ENCODE data around the gene SRPRB. TPM values are rescaled to one million over a fixed set of nuclear protein-coding genes. Genes with fewer than 3 reads are reported as not detected.

SRPRB gene
- total RNA-seq, 2 experiments from 2014 or later = 42.7 to 66.2 TPM

GRCh38 chr3:133864616-133865015 lies 59.0 kb downstream of the SRPRB start:
- ATAC-seq (no peak), DNase-seq (no peak)
- H3K27ac Mint-ChIP-seq = no peak overlapping the region
- H3K4me1 Mint-ChIP-seq = no peaks in the 10 kb centered on the region
- H3K27me3 Mint-ChIP-seq = peaks cover 4% of the 10 kb centered on the region
- H3K9me3 Mint-ChIP-seq (ENCODE audit: low read depth) = no peaks in the 10 kb centered on the region
- H3K36me3 Mint-ChIP-seq (ENCODE audit: low read depth) = no peaks in the 10 kb centered on the region
- CTCF ChIA-PET = no interaction called here
- H3K4me3 Mint-ChIP-seq = no peak overlapping the region
- POLR2A ChIA-PET = no interaction called here
- intact Hi-C loops (cut with DNase I, micrococcal nuclease) = no loop called here

- ATAC-seq (no peak), DNase-seq (no peak)
- H3K4me1 Mint-ChIP-seq = no peaks in the 10 kb centered on the region
- ChIA-PET CTCF (interaction anchor here (1.1 kb wide), 1 partner anchor 44 kb away, joined by 3 read pairs; no protein-coding TSS in a partner anchor), POLR2A (no interaction called here)
- no peaks in the 10 kb centered on the region for H3K36me3 Mint-ChIP-seq (ENCODE audit: low read depth)
- H3K27me3 Mint-ChIP-seq = peaks cover 4% of the 10 kb centered on the region
- no peak overlapping the region for H3K27ac Mint-ChIP-seq
- intact Hi-C loops (cut with DNase I, micrococcal nuclease) = no loop called here
- no peak overlapping the region for H3K4me3 Mint-ChIP-seq
- no peaks in the 10 kb centered on the region for H3K9me3 Mint-ChIP-seq (ENCODE audit: low read depth)
Measured at GRCh38 chr3:133865136-133865855, 59.7 kb downstream of the SRPRB start.

GRCh38 chr3:133866141-133866540 lies 60.5 kb downstream of the SRPRB start:
- Mint-ChIP-seq H3K4me1 (no peaks in the 10 kb centered on the region), H3K9me3 (ENCODE audit: low read depth) (no peaks in the 10 kb centered on the region), H3K36me3 (ENCODE audit: low read depth) (no peaks in the 10 kb centered on the region), H3K27ac (no peak overlapping the region), H3K27me3 (peaks cover 4% of the 10 kb centered on the region), H3K4me3 (no peak overlapping the region)
- ATAC-seq = no peak
- ChIA-PET POLR2A (no interaction called here), CTCF (interaction anchor here (0.7 to 1.1 kb wide), 2 partner anchors 45 to 90 kb away, joined by 3 read pairs; no protein-coding TSS in a partner anchor)
- DNase-seq = no peak
- intact Hi-C loops (cut with DNase I, micrococcal nuclease) = no loop called here

GRCh38 chr3:133868186-133868585 lies 62.6 kb downstream of the SRPRB start:
- intact Hi-C loops (cut with DNase I, micrococcal nuclease) = no loop called here
- Mint-ChIP-seq H3K4me1 (no peaks in the 10 kb centered on the region), H3K4me3 (no peak overlapping the region), H3K27ac (no peak overlapping the region), H3K36me3 (ENCODE audit: low read depth) (no peaks in the 10 kb centered on the region), H3K27me3 (peaks cover 4% of the 10 kb centered on the region), H3K9me3 (ENCODE audit: low read depth) (no peaks in the 10 kb centered on the region)
- ATAC-seq = no peak
- no peak for DNase-seq
- ChIA-PET CTCF (interaction anchor here (0.6 to 0.8 kb wide), 3 partner anchors 38 to 204 kb away, joined by 3 to 4 read pairs (median 3); no protein-coding TSS in a partner anchor), POLR2A (no interaction called here)

GRCh38 chr3:133868758-133869475 lies 63.3 kb downstream of the SRPRB start:
- Mint-ChIP-seq H3K27ac (no peak overlapping the region), H3K4me3 (no peak overlapping the region), H3K4me1 (no peaks in the 10 kb centered on the region), H3K36me3 (ENCODE audit: low read depth) (no peaks in the 10 kb centered on the region), H3K27me3 (peaks cover 5% of the 10 kb centered on the region), H3K9me3 (ENCODE audit: low read depth) (no peaks in the 10 kb centered on the region)
- ChIA-PET POLR2A (no interaction called here), CTCF (interaction anchor here (0.6 to 0.8 kb wide), 3 partner anchors 38 to 204 kb away, joined by 3 to 4 read pairs (median 3); no protein-coding TSS in a partner anchor)
- ATAC-seq (no peak), DNase-seq (no peak)
- intact Hi-C loops (cut with DNase I, micrococcal nuclease) = no loop called here

GRCh38 chr3:133869586-133869985 lies 64.0 kb downstream of the SRPRB start:
- Mint-ChIP-seq H3K36me3 (ENCODE audit: low read depth) (no peaks in the 10 kb centered on the region), H3K4me3 (no peak overlapping the region), H3K27ac (no peak overlapping the region), H3K4me1 (no peaks in the 10 kb centered on the region), H3K9me3 (ENCODE audit: low read depth) (no peaks in the 10 kb centered on the region), H3K27me3 (peaks cover 8% of the 10 kb centered on the region)
- ChIA-PET POLR2A (no interaction called here), CTCF (no interaction called here)
- DNase-seq = no peak
- intact Hi-C loops (cut with DNase I, micrococcal nuclease) = no loop called here
- ATAC-seq = no peak

- CTCF ChIA-PET = interaction anchor here (1.3 kb wide), 1 partner anchor 14 kb away, joined by 4 read pairs; no protein-coding TSS in a partner anchor
- Mint-ChIP-seq H3K4me1 (no peaks in the 10 kb centered on the region), H3K27me3 (peaks cover 8% of the 10 kb centered on the region), H3K4me3 (no peak overlapping the region), H3K9me3 (ENCODE audit: low read depth) (no peaks in the 10 kb centered on the region), H3K27ac (no peak overlapping the region), H3K36me3 (ENCODE audit: low read depth) (no peaks in the 10 kb centered on the region)
- intact Hi-C loops (cut with DNase I, micrococcal nuclease) = no loop called here
- POLR2A ChIA-PET = no interaction called here
- no peak for ATAC-seq
- no peak for DNase-seq
Measured at GRCh38 chr3:133870822-133871221, 65.2 kb downstream of the SRPRB start.

Other genes with a start within 250 kb of the SRPRB start
- gene CDV3, start 232.1 kb upstream of the SRPRB start, total RNA-seq = 100 to 1,000 TPM; 204 to 221 TPM
- 10 to 100 TPM; 80.9 to 94.6 TPM for gene TOPBP1, start 143.9 kb upstream of the SRPRB start, total RNA-seq
- under 1 TPM; 0.11 to 0.12 TPM for gene TF, start 59.4 kb upstream of the SRPRB start, total RNA-seq
- under 1 TPM; 0.23 to 0.51 TPM for gene RAB6B, start 90.1 kb downstream of the SRPRB start, total RNA-seq
- not detected for gene SLCO2A1, start 224.1 kb downstream of the SRPRB start, total RNA-seq

Data from activated CD4-positive, alpha-beta T cell treated with anti-CD3 and anti-CD28 coated beads for 36 hours (primary cell).